DOHH2 (cell line): ENCODE measurements around the gene TWIST2.

Experiments used
- EZH2phosphoT487 ChIP-seq: fragments of 200-600 bp; sonication (generic); IDR thresholded peaks from 2 replicates; pipeline ENCODE4 v1.6.1; 2017; ENCODE audit warnings: borderline replicate concordance, mild to moderate bottlenecking, antibody characterized with exemption, low read length, moderate library complexity, mixed read lengths
- TF ChIP-seq, protein P1 (sequence below): fragments of 200-600 bp; sonication (generic); IDR thresholded peaks from one replicate; pipeline ENCODE4 v1.5.1; 2014; ENCODE audit warnings: antibody characterized with exemption, mild to moderate bottlenecking, low read depth, low read length; ENCODE audit not compliant: poor library complexity, severe bottlenecking

DNA sequence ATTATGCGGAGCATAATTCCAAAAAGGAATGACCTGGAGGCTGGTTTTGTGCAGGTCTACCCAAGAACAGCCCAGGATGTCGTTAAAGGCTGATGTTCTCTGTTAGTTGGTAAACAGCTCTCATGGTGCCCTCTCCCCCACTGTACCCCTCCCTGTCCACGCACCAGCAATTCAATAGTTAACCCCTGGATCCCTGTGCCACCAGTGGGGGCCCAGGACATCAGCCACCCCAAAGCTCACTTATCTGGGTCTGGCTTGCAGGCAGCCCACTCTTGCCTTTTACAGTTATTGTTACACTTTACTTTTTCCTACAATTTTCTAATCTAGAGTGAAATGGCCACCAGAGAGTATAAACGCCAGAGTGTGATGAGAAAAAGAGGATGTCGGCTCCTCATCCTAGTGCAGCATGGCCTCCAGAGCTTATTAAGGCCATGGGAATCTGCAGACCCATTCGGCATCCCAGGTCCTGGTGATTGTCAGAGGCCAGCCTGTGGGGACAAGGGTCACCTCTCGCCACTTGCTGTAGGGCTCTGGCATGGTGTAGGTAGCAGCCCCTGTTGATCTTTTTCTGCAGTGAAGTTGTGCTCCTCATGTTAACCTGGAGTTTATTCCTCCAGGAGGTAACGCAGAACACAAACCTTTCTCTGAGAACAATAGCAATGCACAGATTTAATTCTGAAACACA lies 30.3 kb downstream of the TWIST2 start:
- TF ChIP-seq, protein P1, sequence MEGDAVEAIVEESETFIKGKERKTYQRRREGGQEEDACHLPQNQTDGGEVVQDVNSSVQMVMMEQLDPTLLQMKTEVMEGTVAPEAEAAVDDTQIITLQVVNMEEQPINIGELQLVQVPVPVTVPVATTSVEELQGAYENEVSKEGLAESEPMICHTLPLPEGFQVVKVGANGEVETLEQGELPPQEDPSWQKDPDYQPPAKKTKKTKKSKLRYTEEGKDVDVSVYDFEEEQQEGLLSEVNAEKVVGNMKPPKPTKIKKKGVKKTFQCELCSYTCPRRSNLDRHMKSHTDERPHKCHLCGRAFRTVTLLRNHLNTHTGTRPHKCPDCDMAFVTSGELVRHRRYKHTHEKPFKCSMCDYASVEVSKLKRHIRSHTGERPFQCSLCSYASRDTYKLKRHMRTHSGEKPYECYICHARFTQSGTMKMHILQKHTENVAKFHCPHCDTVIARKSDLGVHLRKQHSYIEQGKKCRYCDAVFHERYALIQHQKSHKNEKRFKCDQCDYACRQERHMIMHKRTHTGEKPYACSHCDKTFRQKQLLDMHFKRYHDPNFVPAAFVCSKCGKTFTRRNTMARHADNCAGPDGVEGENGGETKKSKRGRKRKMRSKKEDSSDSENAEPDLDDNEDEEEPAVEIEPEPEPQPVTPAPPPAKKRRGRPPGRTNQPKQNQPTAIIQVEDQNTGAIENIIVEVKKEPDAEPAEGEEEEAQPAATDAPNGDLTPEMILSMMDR = no peak
- no peak for TF ChIP-seq EZH2phosphoT487
